ENCODE data around the gene GAB2. TPM values are rescaled to one million over a fixed set of nuclear protein-coding genes. Genes with fewer than 3 reads are reported as not detected.

Gene GAB2
- polyA plus RNA-seq, 1 experiment, result 8.7 TPM

DNA sequence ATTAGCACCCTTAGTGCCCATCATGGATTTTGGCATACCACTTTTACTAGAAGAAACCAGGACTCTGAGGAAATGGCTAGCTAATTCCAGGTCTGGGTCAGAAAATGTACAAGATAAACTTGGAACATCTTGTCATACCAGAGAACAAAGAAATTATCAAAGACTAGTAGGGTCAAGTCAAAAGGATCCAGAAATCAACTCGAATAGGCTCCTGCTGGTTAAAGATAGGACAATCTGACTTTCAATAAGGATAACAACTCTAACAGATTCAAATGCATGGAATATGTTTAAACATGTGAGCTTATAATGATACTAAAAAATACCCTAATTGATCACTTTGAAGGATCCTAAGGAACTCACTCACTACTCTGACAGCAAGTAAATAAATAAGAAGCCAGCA is 18.9 kb downstream of the GAB2 start:
- H3K9me3 ChIP-seq (ENCODE audit: control insufficient read depth, insufficient read depth, low read length), result no peaks in the 10 kb centered on the region
- POLR2A ChIA-PET, result no interaction called here
- no peak overlapping the region for H3K27ac ChIP-seq (ENCODE audit: low read depth, low read length)
- CTCF ChIA-PET, result interaction anchor here (1.3 to 2.1 kb wide), 2 partner anchors 22 to 166 kb away, joined by 3 to 10 read pairs; no protein-coding TSS in a partner anchor
- H3K27me3 ChIP-seq (ENCODE audit: control insufficient read depth, insufficient read depth, low read length), result no peaks in the 10 kb centered on the region
- DNase-seq (ENCODE audit: low read depth, low spot score), result no peak
- TF ChIP-seq, protein P1, sequence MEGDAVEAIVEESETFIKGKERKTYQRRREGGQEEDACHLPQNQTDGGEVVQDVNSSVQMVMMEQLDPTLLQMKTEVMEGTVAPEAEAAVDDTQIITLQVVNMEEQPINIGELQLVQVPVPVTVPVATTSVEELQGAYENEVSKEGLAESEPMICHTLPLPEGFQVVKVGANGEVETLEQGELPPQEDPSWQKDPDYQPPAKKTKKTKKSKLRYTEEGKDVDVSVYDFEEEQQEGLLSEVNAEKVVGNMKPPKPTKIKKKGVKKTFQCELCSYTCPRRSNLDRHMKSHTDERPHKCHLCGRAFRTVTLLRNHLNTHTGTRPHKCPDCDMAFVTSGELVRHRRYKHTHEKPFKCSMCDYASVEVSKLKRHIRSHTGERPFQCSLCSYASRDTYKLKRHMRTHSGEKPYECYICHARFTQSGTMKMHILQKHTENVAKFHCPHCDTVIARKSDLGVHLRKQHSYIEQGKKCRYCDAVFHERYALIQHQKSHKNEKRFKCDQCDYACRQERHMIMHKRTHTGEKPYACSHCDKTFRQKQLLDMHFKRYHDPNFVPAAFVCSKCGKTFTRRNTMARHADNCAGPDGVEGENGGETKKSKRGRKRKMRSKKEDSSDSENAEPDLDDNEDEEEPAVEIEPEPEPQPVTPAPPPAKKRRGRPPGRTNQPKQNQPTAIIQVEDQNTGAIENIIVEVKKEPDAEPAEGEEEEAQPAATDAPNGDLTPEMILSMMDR (IDR thresholded peaks at IDR 0.05; ENCODE audit: low read depth, low read length), result no peak
- H3K4me3 ChIP-seq (ENCODE audit: low read depth, low read length), result no peak overlapping the region

GRCh38 chr11:78397398-78397797 is 20.2 kb downstream of the GAB2 start:
- no peak overlapping the region for H3K27ac ChIP-seq (ENCODE audit: low read depth, low read length)
- CTCF ChIA-PET, result no interaction called here

DNA sequence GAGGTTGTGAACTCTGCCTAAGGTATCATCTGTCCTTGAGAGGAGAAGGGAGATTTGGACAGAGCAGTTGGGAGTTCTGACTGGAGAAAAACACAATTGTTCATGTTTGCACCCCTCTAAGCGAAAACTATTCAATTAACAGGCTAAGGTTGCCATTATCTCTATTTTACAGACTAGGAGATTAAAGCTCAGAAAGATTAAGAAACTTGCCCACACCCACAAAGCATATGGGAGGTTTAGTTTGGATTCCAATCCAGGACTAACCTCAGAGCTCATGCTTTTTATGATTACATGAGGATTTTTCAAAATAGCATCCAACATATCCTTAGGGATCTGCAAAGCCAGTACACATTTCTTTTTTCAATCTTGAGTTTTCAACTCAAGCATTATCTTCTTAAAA is 22.0 kb downstream of the GAB2 start:
- CTCF ChIA-PET, result no interaction called here

More at GRCh38 chr11:78397398-78397797, 20.2 kb downstream of the GAB2 start:
- TF ChIP-seq, protein P1 (IDR thresholded peaks at IDR 0.05; ENCODE audit: low read depth, low read length), result no peak
- Histone ChIP-seq H3K4me3 (ENCODE audit: low read depth, low read length) (no peak overlapping the region), H3K27me3 (ENCODE audit: control insufficient read depth, insufficient read depth, low read length) (no peaks in the 10 kb centered on the region), H3K9me3 (ENCODE audit: control insufficient read depth, insufficient read depth, low read length) (no peaks in the 10 kb centered on the region)
- POLR2A ChIA-PET, result no interaction called here
- DNase-seq (ENCODE audit: low read depth, low spot score), result no peak

GRCh38 chr11:78392854-78393253 is 24.8 kb downstream of the GAB2 start:
- TF ChIP-seq, protein P1 (IDR thresholded peaks at IDR 0.05; ENCODE audit: low read depth, low read length), result no peak
- Histone ChIP-seq H3K27ac (ENCODE audit: low read depth, low read length) (no peak overlapping the region), H3K27me3 (ENCODE audit: control insufficient read depth, insufficient read depth, low read length) (no peaks in the 10 kb centered on the region), H3K9me3 (ENCODE audit: control insufficient read depth, insufficient read depth, low read length) (no peaks in the 10 kb centered on the region), H3K4me3 (ENCODE audit: low read depth, low read length) (no peak overlapping the region)
- CTCF ChIA-PET, result no interaction called here
- POLR2A ChIA-PET, result no interaction called here
- no peak for DNase-seq (ENCODE audit: low read depth, low spot score)

More for the DNA sequence above, 22.0 kb downstream of the GAB2 start:
- POLR2A ChIA-PET, result no interaction called here
- TF ChIP-seq, protein P1 (IDR thresholded peaks at IDR 0.05; ENCODE audit: low read depth, low read length), result no peak
- DNase-seq (ENCODE audit: low read depth, low spot score), result no peak
- Histone ChIP-seq H3K9me3 (ENCODE audit: control insufficient read depth, insufficient read depth, low read length) (no peaks in the 10 kb centered on the region), H3K27me3 (ENCODE audit: control insufficient read depth, insufficient read depth, low read length) (no peaks in the 10 kb centered on the region), H3K4me3 (ENCODE audit: low read depth, low read length) (no peak overlapping the region), H3K27ac (ENCODE audit: low read depth, low read length) (no peak overlapping the region)

DNA sequence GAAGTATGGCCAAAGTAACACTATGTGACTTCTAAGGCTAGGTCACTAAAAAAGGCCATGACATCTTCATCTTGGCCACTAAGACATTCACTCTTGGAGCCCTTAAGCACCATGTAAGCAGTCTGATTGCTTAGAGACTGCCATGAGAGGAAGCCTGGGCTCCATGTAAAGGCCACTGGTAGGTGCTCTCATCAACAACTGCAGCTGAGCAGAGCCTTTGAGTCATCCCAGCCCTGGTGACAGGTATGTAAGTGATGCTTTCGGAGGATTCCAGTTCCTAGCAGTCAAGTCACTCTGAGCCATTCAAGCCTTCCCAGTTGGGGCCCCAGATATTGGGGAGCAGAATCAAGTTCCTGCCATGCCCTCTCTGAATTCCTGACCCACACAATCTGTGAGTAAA is 26.2 kb downstream of the GAB2 start:
- Histone ChIP-seq H3K27me3 (ENCODE audit: control insufficient read depth, insufficient read depth, low read length) (no peaks in the 10 kb centered on the region), H3K4me3 (ENCODE audit: low read depth, low read length) (no peak overlapping the region), H3K27ac (ENCODE audit: low read depth, low read length) (no peak overlapping the region), H3K9me3 (ENCODE audit: control insufficient read depth, insufficient read depth, low read length) (no peaks in the 10 kb centered on the region)
- no peak for DNase-seq (ENCODE audit: low read depth, low spot score)
- ChIA-PET CTCF (interaction anchor here (0.5 kb wide), 1 partner anchor 214 kb away, joined by 3 read pairs; no protein-coding TSS in a partner anchor), POLR2A (no interaction called here)
- TF ChIP-seq, protein P1 (IDR thresholded peaks at IDR 0.05; ENCODE audit: low read depth, low read length), result no peak

All from AG04450 (cell line).